GM18502 (cell line): ENCODE measurements around the gene CTNNAL1.
"Not testable (repeated sequence)": the region's sequence is repeated elsewhere in the genome, so short reads cannot be mapped to it uniquely, and the experiment has no call there.

Source experiments
- ATAC-seq: cut with Tn5 transposase; IDR thresholded peaks from one replicate; pipeline ENCODE4 v1.9.1; 2021; ENCODE audit warnings: mild to moderate bottlenecking; ENCODE audit not compliant: unreplicated experiment, poor library complexity

CTNNAL1 gene, protein sequence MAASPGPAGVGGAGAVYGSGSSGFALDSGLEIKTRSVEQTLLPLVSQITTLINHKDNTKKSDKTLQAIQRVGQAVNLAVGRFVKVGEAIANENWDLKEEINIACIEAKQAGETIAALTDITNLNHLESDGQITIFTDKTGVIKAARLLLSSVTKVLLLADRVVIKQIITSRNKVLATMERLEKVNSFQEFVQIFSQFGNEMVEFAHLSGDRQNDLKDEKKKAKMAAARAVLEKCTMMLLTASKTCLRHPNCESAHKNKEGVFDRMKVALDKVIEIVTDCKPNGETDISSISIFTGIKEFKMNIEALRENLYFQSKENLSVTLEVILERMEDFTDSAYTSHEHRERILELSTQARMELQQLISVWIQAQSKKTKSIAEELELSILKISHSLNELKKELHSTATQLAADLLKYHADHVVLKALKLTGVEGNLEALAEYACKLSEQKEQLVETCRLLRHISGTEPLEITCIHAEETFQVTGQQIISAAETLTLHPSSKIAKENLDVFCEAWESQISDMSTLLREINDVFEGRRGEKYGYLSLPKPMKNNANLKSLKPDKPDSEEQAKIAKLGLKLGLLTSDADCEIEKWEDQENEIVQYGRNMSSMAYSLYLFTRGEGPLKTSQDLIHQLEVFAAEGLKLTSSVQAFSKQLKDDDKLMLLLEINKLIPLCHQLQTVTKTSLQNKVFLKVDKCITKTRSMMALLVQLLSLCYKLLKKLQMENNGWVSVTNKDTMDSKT

DNA sequence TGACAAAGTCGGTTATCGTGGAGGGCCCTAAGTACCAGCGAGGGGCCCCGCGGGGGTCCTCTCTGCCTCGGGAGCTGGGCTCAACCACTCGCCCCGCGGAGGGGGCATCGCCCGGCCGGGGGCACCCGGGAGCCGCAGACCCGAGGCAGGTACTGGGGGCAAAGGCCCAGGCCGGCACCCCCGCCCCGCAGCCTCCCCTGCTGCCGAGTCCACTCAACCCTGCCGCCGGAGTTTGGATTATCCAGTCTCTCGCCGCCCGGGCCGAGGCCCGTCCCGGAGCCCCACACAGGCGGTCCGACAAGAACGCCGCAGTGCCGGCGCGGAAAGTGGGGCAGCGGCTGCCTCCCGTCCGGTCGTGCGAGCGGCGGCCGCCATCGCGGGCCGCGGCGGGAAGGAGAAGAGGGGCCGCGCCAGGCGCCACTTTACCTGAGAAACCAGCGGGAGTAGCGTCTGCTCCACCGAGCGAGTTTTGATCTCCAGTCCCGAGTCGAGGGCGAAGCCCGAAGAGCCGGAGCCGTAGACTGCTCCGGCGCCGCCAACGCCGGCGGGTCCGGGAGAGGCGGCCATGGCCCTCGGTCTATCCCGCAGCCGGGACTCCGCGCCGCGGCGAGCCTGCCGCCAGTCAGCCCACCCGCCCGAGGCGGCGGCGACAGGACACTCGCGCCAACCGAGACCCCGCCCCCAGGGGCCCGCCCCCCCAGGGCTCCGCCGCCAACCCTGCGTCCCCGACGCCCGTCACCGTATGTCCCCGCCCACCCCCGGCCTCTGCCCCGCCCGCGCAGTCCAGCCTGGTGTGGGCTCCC, at the start of gene CTNNAL1:
Gene CTNNAL1, minus strand, starts transcription at position 624 of the 803 bp plus-strand sequence. Its CDS starts 57 bp downstream, at position 567.
- ATAC-seq: peak; percentile 67

DNA sequence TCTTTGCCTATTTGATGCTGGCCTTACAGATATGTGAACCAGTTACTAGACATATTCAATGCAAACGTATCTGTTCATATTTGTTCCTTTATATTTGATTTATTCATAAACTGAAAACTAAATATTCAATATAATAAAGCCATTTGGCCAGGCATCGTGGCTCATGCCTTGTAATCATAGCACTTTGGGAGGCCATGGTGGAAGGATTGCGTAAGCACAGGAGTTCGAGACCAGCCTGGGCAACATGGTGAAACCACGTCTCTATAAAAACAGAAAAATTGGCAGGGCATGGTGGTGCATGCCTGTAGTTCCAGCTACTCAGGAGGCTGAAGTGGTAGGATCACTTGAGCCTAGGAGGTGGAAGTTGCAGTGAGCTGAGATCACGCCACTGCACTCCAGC, 49.2 kb upstream of the CTNNAL1 start:
- ATAC-seq: no peak

DNA sequence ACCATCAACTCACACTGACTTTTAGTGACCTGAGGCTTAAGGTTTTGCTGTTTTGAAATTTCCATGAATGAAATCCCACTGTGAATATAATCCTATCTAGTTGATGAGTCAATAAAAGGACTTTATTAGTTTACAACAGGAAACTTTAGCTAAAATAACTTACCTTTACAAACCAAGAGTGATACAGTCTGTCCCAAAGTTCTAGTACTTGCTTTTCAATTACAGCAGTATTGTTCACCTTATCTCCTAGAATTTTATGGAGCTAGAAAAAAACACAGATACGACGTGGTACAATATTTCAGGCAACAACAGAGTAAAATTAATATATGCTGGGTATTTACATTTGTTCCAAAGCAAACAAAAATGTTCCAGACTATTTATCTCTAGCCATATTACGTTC, 46.9 kb upstream of the CTNNAL1 start:
- ATAC-seq: no peak

DNA sequence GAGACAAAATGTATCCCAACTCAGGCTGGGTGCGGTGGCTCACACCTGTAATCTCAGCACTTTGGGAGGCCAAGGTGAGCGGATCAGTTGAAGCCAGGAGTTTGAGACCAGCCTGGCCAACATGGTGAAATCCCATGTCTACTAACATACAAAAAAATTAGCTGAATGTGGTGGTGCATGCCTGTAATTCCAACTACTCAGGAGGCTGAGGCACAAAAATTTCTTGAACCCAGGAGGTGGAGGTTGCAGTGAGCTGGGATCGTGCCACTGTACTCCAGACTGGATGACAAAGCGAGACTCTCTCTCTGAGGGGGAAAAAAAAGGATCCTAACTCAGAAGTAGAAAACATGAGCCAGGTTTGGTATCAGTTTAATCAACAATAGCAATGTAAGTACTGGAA, 39.8 kb upstream of the CTNNAL1 start:
- not testable (repeated sequence) for ATAC-seq

DNA sequence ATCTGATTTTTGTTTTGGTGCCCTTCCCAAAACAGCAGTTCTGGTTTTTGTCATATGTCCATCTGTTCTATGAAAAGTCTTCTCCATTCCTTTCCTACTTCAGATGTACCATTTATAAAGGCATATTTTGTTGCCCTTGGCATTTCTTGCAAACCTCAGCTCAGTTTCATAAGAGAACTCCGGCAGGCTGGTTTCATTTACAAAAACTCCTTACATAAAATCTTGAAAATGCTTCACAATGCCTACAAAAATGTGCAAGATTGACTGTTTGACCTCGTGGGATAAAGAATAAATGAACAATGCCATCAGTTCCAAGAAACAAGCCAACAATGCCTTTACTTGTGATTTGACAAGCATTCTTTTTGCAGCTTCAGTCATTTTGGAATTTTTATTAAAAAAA, 39.1 kb upstream of the CTNNAL1 start:
- no peak for ATAC-seq

DNA sequence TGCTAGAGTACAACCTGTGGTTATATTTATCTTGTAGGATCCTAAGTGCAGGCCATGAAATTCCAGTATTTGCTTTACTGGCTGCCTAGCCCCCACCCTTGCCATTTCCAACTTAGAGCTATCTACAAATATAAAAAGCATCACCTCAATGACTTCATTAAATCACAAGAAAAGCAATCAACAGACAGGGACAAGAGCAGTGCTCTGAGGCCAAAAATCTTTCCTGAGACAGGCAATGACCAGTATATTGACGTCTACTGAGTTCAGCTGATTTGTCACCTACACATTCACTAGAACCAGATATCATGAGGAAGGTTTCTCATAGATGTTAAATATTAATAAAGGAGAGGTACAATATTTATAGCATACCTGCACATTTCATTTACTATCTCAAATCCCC, 38.4 kb upstream of the CTNNAL1 start:
- ATAC-seq: no peak

DNA sequence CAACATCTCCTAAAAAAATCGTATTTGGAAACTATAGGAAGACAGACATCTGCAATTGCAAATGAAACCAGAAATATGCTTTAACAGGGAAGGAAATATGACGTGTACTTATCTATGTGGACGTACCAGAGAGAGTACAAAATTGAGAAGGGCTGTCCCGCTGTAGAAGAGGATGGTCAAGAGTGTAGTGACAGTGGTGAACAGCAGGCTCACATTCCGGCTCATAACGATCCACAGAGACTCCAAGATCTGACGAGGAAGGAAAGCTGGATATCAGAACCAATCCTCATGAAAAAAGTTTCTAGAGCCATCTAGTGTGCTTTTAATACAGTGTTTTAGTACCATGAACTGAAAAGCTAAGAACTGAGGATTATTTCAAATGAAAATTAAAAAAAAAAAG, 37.1 kb upstream of the CTNNAL1 start:
- no peak for ATAC-seq

DNA sequence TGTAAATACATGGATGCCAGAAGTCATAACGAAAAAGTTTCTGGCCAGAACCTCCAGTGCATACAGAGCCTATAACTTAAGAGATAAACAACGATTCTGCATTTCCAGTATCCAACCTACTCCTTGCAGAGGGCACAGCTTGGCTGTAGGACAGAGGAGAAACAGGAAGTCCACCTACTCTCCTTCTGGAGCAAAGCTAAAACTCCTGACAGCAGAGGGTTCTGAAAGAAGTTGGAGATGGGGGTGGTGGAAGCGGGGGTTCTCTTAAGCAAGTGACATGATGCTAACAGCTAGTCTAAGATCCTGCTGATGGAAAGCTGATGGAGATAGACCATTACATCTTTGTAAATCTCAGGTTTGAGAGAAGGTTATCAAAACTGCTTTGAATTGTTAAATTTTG, 35.5 kb upstream of the CTNNAL1 start:
- no peak for ATAC-seq

DNA sequence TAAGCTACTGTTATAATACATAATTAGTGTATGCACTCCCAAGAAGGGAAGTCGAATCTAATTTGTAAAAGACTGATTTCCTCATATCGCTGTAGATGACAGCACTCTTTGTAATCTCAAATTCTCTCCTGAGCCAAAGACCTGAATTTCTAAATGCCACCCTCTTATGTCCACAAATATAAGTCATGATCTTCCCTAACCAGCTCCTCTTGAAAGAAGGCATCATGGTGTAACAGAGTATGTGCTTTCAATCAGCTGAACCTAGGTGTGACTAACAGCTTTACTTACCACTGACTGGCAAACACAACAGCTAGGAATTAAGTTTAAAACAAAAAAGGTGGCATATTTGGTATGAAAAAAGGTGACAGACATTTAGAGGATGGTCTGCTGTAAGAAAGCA, 34.0 kb upstream of the CTNNAL1 start:
- ATAC-seq: no peak

DNA sequence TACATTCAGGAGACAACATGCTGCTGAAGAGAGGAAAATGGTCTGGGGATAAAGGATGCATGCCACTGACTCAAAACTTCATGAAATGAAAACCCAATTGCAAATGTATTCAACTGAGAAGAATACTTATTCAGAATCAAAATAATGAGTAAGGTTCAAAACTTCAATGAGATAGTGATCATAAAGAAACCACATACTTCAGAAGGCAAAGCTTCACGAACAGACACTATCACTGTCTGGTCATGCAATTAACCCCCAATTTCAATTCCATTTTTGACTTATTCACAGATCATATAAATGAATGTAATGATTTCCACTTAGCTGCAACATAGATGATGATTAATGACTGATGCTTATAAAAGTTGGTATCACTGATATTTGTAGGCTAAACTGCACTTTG, 33.0 kb upstream of the CTNNAL1 start:
- no peak for ATAC-seq

DNA sequence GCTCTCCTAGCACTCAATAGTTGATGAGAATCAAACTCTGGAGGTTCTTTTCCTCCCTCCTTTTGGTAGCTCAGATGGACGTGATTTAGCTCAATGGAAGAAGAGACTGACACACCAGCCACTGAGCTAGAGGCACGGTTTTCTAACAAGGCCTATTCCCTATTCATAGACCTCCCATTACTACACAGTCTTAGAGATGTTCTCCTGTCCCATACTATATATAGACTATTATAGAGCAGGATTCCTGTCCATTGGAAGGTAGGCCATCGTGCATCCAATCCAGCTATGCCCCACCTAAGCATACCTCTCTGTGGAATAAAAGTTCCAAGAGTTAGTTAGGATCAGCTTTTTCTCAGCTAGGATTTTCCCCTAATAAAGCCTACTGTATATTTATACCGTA, 30.3 kb upstream of the CTNNAL1 start:
- no peak for ATAC-seq

DNA sequence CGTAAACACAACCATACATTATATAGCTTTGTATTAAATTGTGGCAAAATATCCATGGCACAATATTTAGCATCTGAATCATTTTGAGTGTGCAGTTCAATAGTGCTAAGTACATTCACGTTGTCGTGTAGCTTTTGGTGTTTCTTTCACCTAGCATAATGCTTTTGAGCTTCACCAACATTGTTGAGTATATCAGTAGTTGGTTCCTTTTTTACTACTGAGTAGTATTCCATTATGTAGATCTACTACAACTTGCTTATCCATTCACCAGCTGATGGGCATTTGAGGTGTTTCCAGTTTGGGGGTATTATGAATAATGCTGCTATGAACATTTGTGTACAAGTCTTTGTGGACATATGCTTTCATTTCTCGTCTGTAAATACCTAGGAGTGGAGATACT, 27.3 kb upstream of the CTNNAL1 start:
- no peak for ATAC-seq

DNA sequence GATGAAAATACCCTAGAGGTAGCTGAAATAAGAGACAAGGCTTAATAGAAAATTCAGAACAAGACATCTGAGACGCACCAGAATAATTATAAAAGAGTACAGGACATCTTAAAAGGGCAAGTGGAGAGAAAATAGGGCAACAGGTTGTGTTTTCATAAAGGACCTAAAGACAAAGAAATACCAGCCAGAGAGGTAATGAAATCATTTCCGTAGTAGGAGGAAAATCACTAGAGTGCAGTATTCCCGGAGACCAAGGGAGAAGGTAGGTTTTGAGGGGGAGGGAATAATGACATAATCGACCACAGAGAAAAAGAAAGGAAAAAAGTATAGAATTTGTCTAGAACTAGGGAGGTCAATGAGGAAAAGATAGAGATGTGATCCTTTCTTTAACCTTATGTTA, 26.2 kb upstream of the CTNNAL1 start:
- ATAC-seq: no peak

DNA sequence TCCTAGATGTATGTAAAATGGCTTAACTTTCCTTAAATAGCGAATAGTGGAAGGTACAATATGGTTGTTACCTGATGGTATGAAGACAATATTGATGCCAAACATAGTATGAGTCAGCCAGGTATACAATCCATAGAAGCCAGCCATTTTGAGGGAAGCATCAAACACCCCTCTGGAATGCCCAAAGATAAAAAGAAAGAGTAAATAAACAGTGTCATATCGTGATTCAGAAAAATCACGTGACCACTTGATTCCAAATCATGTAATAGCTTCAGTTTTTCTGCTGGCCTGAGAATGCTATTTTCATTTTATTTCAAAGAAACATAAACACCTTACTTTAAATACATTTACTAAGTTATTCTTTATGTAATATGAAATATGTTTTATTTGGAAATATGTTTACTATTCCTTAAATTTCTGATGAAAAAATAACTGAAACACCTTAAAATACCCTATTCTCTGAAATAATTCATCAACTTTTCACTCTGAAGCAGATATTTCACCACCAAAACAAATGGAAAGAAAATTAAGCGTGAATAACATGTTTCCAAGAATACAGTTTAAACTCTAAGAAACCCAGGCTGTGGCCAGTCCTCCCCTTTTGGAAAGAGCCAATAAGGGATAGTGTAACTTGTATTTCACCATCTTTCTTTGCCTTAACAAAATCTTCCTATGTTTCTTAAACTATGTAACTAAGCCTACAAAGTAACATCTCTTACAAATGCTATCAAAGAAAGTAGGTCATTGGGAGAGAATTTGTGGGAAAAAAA, 24.8 kb upstream of the CTNNAL1 start:
- no peak for ATAC-seq

DNA sequence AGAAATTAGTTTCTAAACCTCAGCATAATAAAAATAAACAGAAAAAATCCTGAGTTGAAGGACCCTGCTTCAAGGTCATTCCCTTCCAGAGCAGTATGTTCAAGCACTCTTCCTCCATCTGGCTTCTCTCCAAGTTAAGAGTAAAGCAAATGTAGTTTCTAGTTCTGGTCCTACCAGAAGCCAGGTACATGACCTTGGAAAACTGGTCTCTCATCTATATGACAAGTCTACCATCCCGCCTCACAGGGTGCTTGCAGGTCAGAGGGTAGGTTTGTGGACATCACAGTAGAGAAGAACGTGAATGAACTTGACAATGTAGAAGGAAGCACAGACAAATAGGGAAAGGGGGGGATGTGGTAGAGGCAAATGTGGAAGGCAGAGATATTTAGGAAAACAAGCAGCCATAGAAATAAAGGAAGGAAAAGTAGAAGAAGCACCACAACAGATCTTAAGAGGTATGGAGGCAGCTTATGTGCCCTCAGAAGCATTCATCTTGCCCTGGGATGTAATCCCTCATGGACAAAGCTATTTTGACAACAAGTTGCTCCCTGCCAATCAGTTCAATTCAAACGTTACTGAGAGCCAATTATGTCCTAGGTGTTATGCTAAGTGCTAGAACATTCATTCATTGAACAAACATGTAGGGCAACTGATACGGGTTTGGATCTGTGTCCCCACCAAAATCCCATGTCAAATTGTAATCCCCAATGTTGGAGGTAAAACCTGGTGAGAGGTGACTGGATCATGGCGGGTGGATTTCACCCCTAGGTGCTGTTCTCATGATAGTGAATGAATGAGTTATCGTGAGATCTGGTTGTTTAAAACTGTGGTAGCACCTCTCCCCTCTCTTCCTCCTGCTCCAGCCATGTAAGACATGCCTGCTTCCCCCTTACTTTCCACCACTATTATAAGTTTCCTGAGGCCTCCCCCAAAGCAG, 23.7 kb upstream of the CTNNAL1 start:
- no peak for ATAC-seq

DNA sequence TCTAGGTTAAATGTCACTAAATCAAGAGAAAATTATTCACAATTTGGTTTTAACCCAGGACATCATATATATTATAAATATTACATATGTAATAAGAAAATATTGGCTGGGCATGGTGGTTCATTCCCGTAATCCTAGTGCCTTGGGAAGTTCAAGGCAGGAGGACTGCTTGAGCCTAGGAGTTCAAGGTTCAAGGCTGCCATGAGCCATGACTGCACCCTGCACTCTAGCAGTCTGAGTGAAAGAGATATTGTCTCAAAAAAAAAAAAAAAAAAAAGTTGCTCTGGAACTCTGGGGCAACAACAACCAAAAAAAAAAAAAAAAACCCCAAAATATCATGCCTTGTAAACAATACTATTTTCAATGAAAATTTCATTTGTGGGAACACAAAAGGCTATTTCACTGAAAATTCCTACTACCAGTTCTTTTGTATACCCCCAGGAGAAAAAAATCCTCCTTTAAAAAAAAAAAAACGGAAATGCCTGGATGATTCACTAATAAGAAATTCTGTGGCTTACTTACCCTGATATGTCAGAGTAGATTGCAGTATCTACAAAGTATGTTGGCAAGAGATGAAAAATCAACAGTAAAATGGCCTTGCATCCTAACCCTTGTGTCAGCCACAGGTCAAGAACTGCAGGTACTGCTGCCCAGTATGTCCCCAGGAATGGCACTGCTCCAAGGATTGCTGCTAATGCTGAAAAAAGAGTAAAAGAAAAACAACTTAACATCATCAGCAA, 22.6 kb upstream of the CTNNAL1 start:
- ATAC-seq: no peak

DNA sequence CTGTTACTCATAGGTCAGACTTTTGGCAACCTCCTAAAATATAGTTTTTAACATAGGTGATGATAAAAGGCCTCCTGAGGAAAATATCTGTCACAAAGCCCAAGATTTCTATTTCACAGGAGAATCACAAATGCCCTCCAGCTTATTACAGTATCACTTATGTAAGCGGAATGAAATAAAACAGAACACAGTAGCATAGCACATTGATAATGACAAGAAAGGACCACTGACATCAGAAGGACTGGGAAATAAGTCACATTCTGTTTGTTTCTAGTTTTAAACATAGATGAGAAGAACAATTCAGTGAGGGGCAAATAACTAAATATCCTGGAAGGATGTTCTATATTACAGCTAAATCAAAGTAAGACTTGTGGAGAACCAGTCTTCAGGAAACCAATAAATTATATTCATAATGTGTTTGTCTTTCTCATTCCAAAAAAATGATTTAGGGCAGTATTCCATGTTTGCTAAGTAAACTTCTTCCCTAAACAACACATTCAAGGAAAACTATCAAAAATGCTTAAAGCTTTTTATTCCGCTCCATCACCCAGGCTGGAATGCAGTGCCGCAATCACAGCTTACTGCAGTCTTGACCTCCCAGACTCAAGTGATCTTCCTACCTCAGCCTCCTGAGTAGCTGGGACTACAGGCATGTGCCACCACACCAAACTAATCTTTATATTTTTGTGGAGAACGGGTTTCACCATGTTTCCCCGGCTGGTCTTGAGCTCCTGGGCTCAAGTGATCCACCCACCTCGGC, 20.8 kb upstream of the CTNNAL1 start:
- no peak for ATAC-seq

DNA sequence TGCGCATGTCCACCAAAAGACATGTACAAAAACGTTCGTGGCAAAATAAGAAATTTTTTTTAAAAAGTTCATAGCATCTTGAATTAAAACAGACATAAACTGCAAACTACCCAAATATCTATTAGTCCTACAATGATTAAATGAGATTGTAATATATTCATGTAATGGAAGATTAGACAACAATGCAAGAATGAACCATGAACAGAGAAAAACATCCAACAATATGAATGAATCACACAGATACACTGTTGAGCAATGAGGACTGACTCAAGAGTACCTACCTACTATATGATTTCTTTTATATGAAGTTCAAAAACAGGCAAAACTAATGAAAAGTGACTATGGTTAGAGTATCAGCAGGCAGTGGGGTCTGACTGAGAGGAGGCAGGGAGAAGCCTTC, 17.9 kb upstream of the CTNNAL1 start:
- ATAC-seq: no peak
